ENCODE data around the gene CDKL1. TPM values are rescaled to one million over a fixed set of nuclear protein-coding genes. Genes with fewer than 3 reads are reported as not detected.
"Not testable (repeated sequence)": the region's sequence is repeated elsewhere in the genome, so short reads cannot be mapped to it uniquely, and the experiment has no call there.

CDKL1 gene
- total and polyA plus RNA-seq, 3 donors from 2014 or later, result 2.0 to 4.4 (median 3.3) TPM

DNA sequence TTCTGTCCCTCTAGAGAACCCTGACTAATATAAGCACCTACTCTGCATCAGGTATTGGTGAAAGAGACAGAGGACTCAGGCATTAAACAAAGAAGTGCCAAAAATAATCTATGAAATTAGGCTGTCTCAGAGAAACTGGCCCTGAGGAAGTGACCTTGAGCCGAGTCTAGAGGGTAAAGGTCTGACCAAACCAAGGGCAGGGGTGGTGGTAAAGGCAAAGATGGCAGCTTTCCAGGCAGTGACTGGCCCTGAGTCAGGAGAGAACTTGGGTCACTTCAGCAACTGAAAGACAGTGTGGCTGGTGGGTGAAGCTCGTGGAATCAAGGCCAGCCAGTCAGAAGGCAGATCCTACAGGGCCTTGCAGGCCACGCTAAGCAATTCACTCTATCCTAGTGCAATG lies 30.6 kb downstream of the CDKL1 start:
- WGBS, 2 donors, result 76% methylated on average over 3 of the region's 3 CpGs
- H3K4me1 ChIP-seq, result peaks cover 4% of the 10 kb centered on the region
- DNase-seq, result no peak
- no peak for TF ChIP-seq POLR2A (IDR thresholded peaks at IDR 0.05)
- TF ChIP-seq, protein P1, sequence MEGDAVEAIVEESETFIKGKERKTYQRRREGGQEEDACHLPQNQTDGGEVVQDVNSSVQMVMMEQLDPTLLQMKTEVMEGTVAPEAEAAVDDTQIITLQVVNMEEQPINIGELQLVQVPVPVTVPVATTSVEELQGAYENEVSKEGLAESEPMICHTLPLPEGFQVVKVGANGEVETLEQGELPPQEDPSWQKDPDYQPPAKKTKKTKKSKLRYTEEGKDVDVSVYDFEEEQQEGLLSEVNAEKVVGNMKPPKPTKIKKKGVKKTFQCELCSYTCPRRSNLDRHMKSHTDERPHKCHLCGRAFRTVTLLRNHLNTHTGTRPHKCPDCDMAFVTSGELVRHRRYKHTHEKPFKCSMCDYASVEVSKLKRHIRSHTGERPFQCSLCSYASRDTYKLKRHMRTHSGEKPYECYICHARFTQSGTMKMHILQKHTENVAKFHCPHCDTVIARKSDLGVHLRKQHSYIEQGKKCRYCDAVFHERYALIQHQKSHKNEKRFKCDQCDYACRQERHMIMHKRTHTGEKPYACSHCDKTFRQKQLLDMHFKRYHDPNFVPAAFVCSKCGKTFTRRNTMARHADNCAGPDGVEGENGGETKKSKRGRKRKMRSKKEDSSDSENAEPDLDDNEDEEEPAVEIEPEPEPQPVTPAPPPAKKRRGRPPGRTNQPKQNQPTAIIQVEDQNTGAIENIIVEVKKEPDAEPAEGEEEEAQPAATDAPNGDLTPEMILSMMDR (IDR thresholded peaks at IDR 0.05), result no peak
- no peak overlapping the region for H3K27ac ChIP-seq
- H3K27me3 ChIP-seq, result no peaks in the 10 kb centered on the region
- no peaks in the 10 kb centered on the region for H3K9me3 ChIP-seq
- intact Hi-C loops (cut with DNase I; ENCODE audit: low total_unique reads), result no loop called here
- H3K4me3 ChIP-seq, result no peak overlapping the region
- no peaks in the 10 kb centered on the region for H3K36me3 ChIP-seq (ENCODE audit: low read depth, missing control alignments)

DNA sequence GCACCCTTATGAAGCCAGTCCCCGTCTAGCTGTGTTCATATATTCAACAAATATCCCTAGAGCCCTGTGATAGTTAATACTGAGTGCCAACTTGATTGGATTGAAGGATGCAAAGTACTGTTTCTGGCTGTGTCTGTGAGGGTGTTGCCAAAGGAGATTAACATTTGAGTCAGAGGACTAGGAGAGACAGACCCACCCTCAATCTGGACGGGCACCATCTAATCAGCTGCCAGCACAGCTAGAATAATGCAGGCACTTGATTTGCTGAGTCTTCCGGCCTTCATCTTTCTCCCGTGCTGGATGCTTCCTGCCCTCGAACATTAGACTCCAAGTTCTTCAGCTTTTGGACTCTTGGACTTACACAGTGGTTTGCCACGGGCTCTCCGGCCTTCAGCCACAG lies 31.1 kb downstream of the CDKL1 start:
- H3K4me1 ChIP-seq; H3K4me3 ChIP-seq; intact Hi-C loops (cut with DNase I; ENCODE audit: low total_unique reads); H3K9me3 ChIP-seq; H3K27ac ChIP-seq; H3K36me3 ChIP-seq (ENCODE audit: low read depth, missing control alignments); DNase-seq; H3K27me3 ChIP-seq: not testable (repeated sequence)
- 83 to 89% methylated on average over 7 of the region's 7 CpGs for whole genome bisulfite sequencing, 2 donors

DNA sequence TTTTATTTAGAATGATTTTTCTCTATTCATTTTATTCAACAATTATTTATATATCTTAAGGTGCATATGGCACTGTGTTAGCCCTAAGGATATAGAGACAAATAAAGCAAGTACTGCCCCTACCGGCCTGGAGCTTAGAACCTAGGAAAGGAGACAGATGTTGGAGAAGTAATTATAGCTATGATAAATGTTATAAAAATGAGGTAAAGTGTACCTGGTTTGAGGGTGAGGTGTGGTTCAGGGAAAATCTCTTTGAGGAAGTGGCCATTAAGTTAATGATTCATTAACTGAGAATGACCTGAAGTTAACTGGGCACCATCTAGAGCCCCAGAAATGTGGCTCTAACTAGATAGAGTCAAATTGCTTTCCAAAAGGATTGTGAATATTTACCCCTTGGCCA lies 31.9 kb downstream of the CDKL1 start:
- no peaks in the 10 kb centered on the region for H3K27me3 ChIP-seq
- no peak overlapping the region for H3K4me3 ChIP-seq
- intact Hi-C loops (cut with DNase I; ENCODE audit: low total_unique reads), result no loop called here
- no peaks in the 10 kb centered on the region for H3K36me3 ChIP-seq (ENCODE audit: low read depth, missing control alignments)
- no peak for DNase-seq
- H3K27ac ChIP-seq, result peak overlapping the region in 1 of 2 donors; percentile 3
- TF ChIP-seq POLR2A (IDR thresholded peaks at IDR 0.05), result no peak
- TF ChIP-seq, protein P1 (IDR thresholded peaks at IDR 0.05), result no peak
- WGBS, 2 donors, result 91 to 92% methylated on average over 1 of the region's 1 CpG
- no peaks in the 10 kb centered on the region for H3K9me3 ChIP-seq
- H3K4me1 ChIP-seq, result peaks cover 4% of the 10 kb centered on the region

DNA sequence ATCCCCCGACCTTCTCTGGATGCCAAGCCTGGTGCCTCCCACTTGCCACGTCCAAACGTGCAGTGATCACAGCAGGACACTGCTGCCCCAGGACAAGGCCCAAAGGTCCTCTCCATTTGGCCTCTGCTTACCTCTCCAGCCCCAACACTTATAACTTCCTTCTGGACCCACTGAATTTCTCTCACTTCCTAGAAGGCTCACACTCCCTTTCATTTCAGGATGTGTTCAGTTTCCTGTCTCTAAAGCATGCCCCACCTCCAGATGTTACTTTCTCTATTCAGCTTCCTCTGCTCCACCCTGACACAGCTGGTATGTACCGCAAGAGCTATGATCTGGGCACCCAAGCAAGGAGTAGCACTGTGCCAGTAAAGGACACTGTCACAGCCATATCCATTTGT lies 33.0 kb downstream of the CDKL1 start:
- intact Hi-C loops (cut with DNase I; ENCODE audit: low total_unique reads), result no loop called here
- peaks cover 4% of the 10 kb centered on the region for H3K4me1 ChIP-seq
- no peak overlapping the region for H3K4me3 ChIP-seq
- 23 to 25% methylated on average over 4 of the region's 4 CpGs for WGBS, 2 donors
- no peak for DNase-seq
- peak overlapping the region in 1 of 2 donors; percentile 43 for H3K27ac ChIP-seq
- TF ChIP-seq, protein P1 (IDR thresholded peaks at IDR 0.05), result no peak
- no peak for TF ChIP-seq POLR2A (IDR thresholded peaks at IDR 0.05)
- H3K27me3 ChIP-seq, result no peaks in the 10 kb centered on the region
- no peaks in the 10 kb centered on the region for H3K36me3 ChIP-seq (ENCODE audit: low read depth, missing control alignments)
- no peaks in the 10 kb centered on the region for H3K9me3 ChIP-seq

DNA sequence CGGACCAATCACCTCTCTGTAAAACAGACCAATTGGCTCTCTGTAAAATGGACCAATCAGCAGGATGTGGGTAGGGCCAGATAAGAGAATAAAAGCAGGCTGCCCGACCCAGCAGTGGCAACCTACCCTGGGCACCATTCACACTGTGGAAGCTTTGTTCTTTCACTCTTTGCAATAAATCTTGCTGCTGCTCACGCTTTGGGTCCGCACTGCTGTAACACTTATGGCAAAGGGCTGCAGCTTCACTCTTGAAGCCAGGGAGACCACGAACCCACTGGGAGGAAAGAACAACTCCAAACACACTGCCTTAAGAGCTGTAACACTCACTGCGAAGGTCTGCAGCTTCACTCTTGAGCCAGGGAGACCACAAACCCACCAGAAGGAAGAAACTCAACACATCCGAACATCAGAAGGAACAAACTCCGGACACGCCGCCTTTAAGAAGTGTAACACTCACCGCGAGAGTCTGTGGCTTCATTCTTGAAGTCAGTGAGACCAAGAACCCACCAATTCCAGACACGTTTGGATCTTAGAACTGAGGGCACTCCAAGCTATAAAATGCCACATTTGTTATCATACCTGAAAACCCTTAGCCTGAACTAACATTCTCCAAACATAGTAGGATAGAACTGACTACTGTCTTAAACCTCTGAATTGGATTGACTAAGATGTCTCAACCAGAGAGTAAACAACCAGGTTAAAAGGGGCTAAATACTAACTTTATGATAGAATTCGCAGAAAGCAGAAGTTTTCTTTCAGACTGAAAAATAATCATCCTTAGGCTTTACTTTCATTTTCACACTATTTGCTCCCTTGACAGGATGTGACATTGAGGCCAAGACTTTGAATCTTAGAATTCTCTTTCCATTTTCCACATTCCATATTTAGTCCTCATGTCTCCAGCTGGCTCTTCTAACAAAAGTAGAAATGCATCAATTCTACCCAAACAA lies 33.6 kb downstream of the CDKL1 start:
- Histone ChIP-seq H3K36me3 (ENCODE audit: low read depth, missing control alignments) (no peaks in the 10 kb centered on the region), H3K27me3 (no peaks in the 10 kb centered on the region), H3K9me3 (no peaks in the 10 kb centered on the region), H3K4me3 (peak overlapping the region in 1 of 2 donors; percentile 31), H3K27ac (peak overlapping the region in 1 of 2 donors; percentile 43), H3K4me1 (peaks cover 4% of the 10 kb centered on the region)
- DNase-seq, result peak; percentile 43
- WGBS, 2 donors, result 76 to 77% methylated on average over 10 to 14 of the region's 14 CpGs
- intact Hi-C loops (cut with DNase I; ENCODE audit: low total_unique reads), result no loop called here
- TF ChIP-seq POLR2A (IDR thresholded peaks at IDR 0.05), result no peak
- TF ChIP-seq, protein P1 (IDR thresholded peaks at IDR 0.05), result no peak

DNA sequence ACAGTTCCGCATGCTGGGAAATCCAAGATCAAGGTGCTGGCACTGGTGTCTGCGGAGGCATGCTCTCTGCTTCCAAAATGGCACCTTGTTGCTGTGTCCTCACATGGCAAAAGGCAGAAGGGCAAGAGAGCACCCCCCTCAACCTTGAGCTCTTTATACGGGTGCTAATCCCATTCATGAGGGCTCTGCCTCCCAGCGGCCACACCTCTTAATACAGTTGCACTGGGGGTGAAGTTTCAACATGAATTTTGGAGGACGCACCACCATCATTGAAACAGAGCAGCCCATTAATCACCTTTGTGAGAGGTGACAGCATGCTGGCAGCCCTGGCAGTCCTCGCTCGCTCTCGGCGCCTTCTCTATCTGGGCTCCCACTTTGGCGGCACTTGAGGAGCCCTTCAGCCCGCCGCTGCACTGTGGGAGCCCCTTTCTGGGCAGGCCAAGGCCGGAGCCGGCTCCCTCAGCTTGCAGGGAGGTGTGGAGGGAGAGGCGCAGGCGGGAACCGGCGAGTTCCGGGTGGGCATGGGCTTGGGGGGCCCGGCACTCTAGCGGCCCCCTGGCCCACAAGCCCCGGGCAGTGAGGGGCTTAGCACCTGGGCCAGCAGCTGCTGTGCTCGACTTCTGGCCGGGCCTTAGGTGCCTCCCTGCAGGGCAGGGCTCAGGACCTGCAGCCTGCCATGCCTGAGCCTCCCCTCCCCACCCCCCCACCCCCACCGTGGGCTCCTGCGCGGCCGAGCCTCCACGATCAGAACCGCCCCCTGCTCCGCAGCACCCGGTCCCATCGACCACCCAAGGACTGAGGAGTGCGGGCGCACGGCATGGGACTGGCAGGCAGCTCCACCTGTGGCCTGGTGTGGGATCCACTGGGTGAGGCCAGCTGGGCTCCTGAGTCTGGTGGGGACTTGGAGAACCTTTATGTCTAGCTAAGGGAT lies 34.9 kb downstream of the CDKL1 start:
- intact Hi-C loops (cut with DNase I; ENCODE audit: low total_unique reads); H3K36me3 ChIP-seq (ENCODE audit: low read depth, missing control alignments); H3K27me3 ChIP-seq; H3K4me1 ChIP-seq; H3K9me3 ChIP-seq; DNase-seq; H3K27ac ChIP-seq: not testable (repeated sequence)
- H3K4me3 ChIP-seq, result peak overlapping the region; percentile 5 to 9
- WGBS, 2 donors, result 77 to 80% methylated on average over 9 to 25 of the region's 36 CpGs

Measured in testis (tissue), 3 donors.